Naive thymus-derived CD4-positive, alpha-beta T cell (primary cell): ENCODE results near the gene KHK. TPM values are rescaled to one million over a fixed set of nuclear protein-coding genes. Genes with fewer than 3 reads are reported as not detected.

Source experiments
- ATAC-seq: fragments of 150-1000 bp; cut with Tn5 transposase; 2 replicates; pipeline ENCODE4 v1.10.0; 2021; ENCODE audit warnings: mild to moderate bottlenecking, moderate library complexity
- CTCF ChIA-PET: fragments of 350-600 bp; sonication (Branson Sonifier 250); formaldehyde crosslinking; loops from one replicate; lab custom pipeline; 2021; ENCODE audit warnings: antibody characterized with exemption; lab: Charles Lee
- POLR2A ChIA-PET: fragments of 350-600 bp; sonication (Branson Sonifier 250); formaldehyde crosslinking; loops from one replicate; lab custom pipeline; 2021; ENCODE audit warnings: antibody characterized with exemption, inconsistent platforms; lab: Charles Lee
- DNase-seq, 9 donors: peaks; one replicate each; pipeline versions ENCODE4 v3.0.0 to v3.0.0-alpha.2; 2020 to 2022; ENCODE audit warnings: mixed read lengths in 1 of 9
- H3K27ac ChIP-seq: one replicate; pipeline ENCODE4 v1.7.0; 2013; ENCODE audit warnings: mild to moderate bottlenecking, low read depth, low read length, moderate library complexity
- H3K27me3 ChIP-seq, 2 donors: one replicate each; pipeline ENCODE4 v1.7.0; 2013; ENCODE audit warnings: low read length in 2 of 2, mild to moderate bottlenecking in 2 of 2, moderate library complexity in 2 of 2; ENCODE audit not compliant: control insufficient read depth in 2 of 2, insufficient read depth in 2 of 2
- H3K36me3 ChIP-seq, 3 experiments: 1 replicate in 2 of 3; 2 replicates in 1 of 3; pipeline ENCODE4 v1.7.0; 2013; ENCODE audit warnings: low read length in 3 of 3, mild to moderate bottlenecking in 3 of 3, moderate library complexity in 1 of 3; ENCODE audit not compliant: insufficient read depth in 3 of 3, control insufficient read depth in 2 of 3
- H3K4me1 ChIP-seq, 2 donors: one replicate each; pipeline ENCODE4 v1.7.0; 2013; ENCODE audit warnings: low read length in 2 of 2, mild to moderate bottlenecking in 2 of 2, moderate library complexity in 1 of 2; ENCODE audit not compliant: control insufficient read depth in 2 of 2, insufficient read depth in 2 of 2
- H3K4me3 ChIP-seq: 2 replicates; pipeline ENCODE4 v1.7.0; 2013; ENCODE audit warnings: mild to moderate bottlenecking, low read length
- H3K9me3 ChIP-seq, 3 experiments: 1 replicate in 2 of 3; 2 replicates in 1 of 3; pipeline ENCODE4 v1.7.0; 2013; ENCODE audit warnings: low read length in 3 of 3; ENCODE audit not compliant: control insufficient read depth in 2 of 3
- H3K27ac Mint-ChIP-seq, 9 donors: one replicate each; pipeline ENCODE4 v1.8.0; 2020 to 2022; ENCODE audit warnings: mixed read lengths in 9 of 9, mild to moderate bottlenecking in 8 of 9, moderate library complexity in 5 of 9, inconsistent platforms in 2 of 9
- H3K27me3 Mint-ChIP-seq, 5 donors: one replicate each; pipeline ENCODE4 v1.8.0; 2021 to 2022; ENCODE audit warnings: mixed read lengths in 5 of 5, mild to moderate bottlenecking in 1 of 5
- H3K36me3 Mint-ChIP-seq, 5 donors: one replicate each; pipeline ENCODE4 v1.8.0; 2020 to 2022; ENCODE audit warnings: mixed read lengths in 5 of 5, mild to moderate bottlenecking in 3 of 5, inconsistent platforms in 1 of 5
- H3K4me1 Mint-ChIP-seq, 7 donors: one replicate each; pipeline ENCODE4 v1.8.0; 2020 to 2022; ENCODE audit warnings: mixed read lengths in 7 of 7, mild to moderate bottlenecking in 3 of 7, inconsistent platforms in 1 of 7
- H3K4me3 Mint-ChIP-seq, 10 donors: one replicate each; pipeline ENCODE4 v1.8.0; 2020 to 2022; ENCODE audit warnings: mild to moderate bottlenecking in 10 of 10, mixed read lengths in 10 of 10, moderate library complexity in 6 of 10, inconsistent platforms in 2 of 10
- H3K9me3 Mint-ChIP-seq, 11 donors: one replicate each; pipeline ENCODE4 v1.8.0; 2020 to 2022; ENCODE audit warnings: mixed read lengths in 11 of 11, mild to moderate bottlenecking in 4 of 11, inconsistent platforms in 1 of 11, moderate library complexity in 1 of 11
- intact Hi-C, 2 donors: fragments of 100-400 bp; cut with micrococcal nuclease; formaldehyde crosslinking; loops; one replicate each; pipeline ENCODE4 v1.15.1; 2023
- polyA plus RNA-seq, 2 donors: library from polyadenylated mRNA; unstranded; fragments of 300-500 nt; fragmentation: Illumina TruSeq; gene quantifications; one replicate each; pipeline ENCODE4 v1.2.3, GENCODE V29; 2021
- total RNA-seq, 6 experiments: library from RNA in 5 of 6; stranded (reverse) in 5 of 6; gene quantifications; 1 replicate in 5 of 6; 2 replicates in 1 of 6; pipeline ENCODE4 v1.2.3 and lab custom pipeline; 2021 to 2026

KHK gene
- total and polyA plus RNA-seq, 7 experiments from 2014 or later, result 5.8 to 13.8 (median 7.6) TPM

- no peaks in the 10 kb centered on the region for H3K27me3 ChIP-seq
- Mint-ChIP-seq H3K4me1 (peaks cover 9 to 20% (median 14%) of the 10 kb centered on the region in 7 donors), H3K27me3 (no peaks in the 10 kb centered on the region), H3K9me3 (no peaks in the 10 kb centered on the region), H3K36me3 (no peaks in the 10 kb centered on the region), H3K4me3 (no peak overlapping the region), H3K27ac (peak overlapping the region in 1 of 9 donors; percentile 62)
- POLR2A ChIA-PET, result no interaction called here
- H3K4me1 ChIP-seq, result peaks cover 0 to 4% of the 10 kb centered on the region in 2 donors
- H3K4me3 ChIP-seq, result no peak overlapping the region
- CTCF ChIA-PET, result no interaction called here
- intact Hi-C loops, result no loop called here
- no peak overlapping the region for H3K27ac ChIP-seq
- no peaks in the 10 kb centered on the region for H3K36me3 ChIP-seq
- no peak for DNase-seq
- no peak for ATAC-seq
- H3K9me3 ChIP-seq, result no peaks in the 10 kb centered on the region
Measured at GRCh38 chr2:27094353-27094984, 7.9 kb downstream of the KHK start.

DNA sequence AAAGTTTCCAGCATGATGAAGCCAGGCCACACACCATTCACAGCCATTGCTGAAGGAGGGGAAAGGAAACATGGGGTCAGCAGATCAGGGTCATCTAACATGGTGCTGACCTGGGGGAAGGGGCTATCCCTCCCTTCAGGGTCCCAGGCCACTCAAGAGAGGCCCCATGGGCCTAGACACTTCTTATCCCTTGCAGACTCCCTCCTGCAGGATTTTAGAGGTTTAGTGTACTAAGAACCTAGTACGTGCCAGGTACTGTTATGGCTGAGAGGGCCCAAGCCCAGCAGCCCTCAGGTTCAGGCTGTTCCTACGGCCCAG, 8.8 kb downstream of the KHK start:
- intact Hi-C loops, result no loop called here
- H3K4me3 ChIP-seq, result no peak overlapping the region
- ATAC-seq, result no peak
- POLR2A ChIA-PET, result interaction anchor here (2.9 kb wide), 1 partner anchor 9 kb away, joined by 18 read pairs; the partner anchor contains the start of gene KHK
- no peaks in the 10 kb centered on the region for H3K9me3 Mint-ChIP-seq
- CTCF ChIA-PET, result interaction anchor here (1.3 kb wide), 1 partner anchor 18 kb away, joined by 3 read pairs; no protein-coding TSS in a partner anchor
- H3K36me3 Mint-ChIP-seq, result no peaks in the 10 kb centered on the region
- no peak for DNase-seq
- H3K27ac Mint-ChIP-seq, result no peak overlapping the region
- no peaks in the 10 kb centered on the region for H3K27me3 ChIP-seq
- no peaks in the 10 kb centered on the region for H3K27me3 Mint-ChIP-seq
- H3K36me3 ChIP-seq, result no peaks in the 10 kb centered on the region
- H3K4me1 Mint-ChIP-seq, result peaks cover 9 to 16% (median 11%) of the 10 kb centered on the region in 7 donors
- no peaks in the 10 kb centered on the region for H3K9me3 ChIP-seq
- peak overlapping the region in 5 of 10 donors; percentile 1 to 76 (median 67) for H3K4me3 Mint-ChIP-seq
- peaks cover 0 to 4% of the 10 kb centered on the region in 2 donors for H3K4me1 ChIP-seq
- H3K27ac ChIP-seq, result no peak overlapping the region

- Histone ChIP-seq H3K4me3 (peak overlapping the region; percentile 25), H3K4me1 (peaks cover 0 to 4% of the 10 kb centered on the region in 2 donors), H3K27me3 (no peaks in the 10 kb centered on the region), H3K27ac (no peak overlapping the region), H3K36me3 (no peaks in the 10 kb centered on the region), H3K9me3 (no peaks in the 10 kb centered on the region)
- H3K4me1 Mint-ChIP-seq, result peaks cover 9 to 16% (median 11%) of the 10 kb centered on the region in 7 donors
- intact Hi-C loops, result loop anchor here in 1 of 2 donors (1.0 kb wide), 1 partner anchor 10 kb away; the partner anchor contains the start of gene KHK
- H3K36me3 Mint-ChIP-seq, result no peaks in the 10 kb centered on the region
- CTCF ChIA-PET, result interaction anchor here (0.6 to 1.3 kb wide), 6 partner anchors 16 to 514 kb away, joined by 3 to 4 read pairs (median 3); no protein-coding TSS in a partner anchor
- POLR2A ChIA-PET, result interaction anchor here (0.6 to 2.9 kb wide), 4 partner anchors 9 to 175 kb away, joined by 3 to 18 read pairs (median 4); partner anchors contain the start of genes ABHD1 and KHK
- peak overlapping the region in 2 of 9 donors; percentile 25 to 41 for H3K27ac Mint-ChIP-seq
- DNase-seq, result peak in 4 of 9 donors; percentile 21 to 44 (median 39)
- H3K9me3 Mint-ChIP-seq, result no peaks in the 10 kb centered on the region
- peak overlapping the region in 9 of 10 donors; percentile 29 to 76 (median 67) for H3K4me3 Mint-ChIP-seq
- ATAC-seq, result peak; percentile 80
- H3K27me3 Mint-ChIP-seq, result no peaks in the 10 kb centered on the region
Measured at GRCh38 chr2:27095745-27096651, 9.4 kb downstream of the KHK start.

DNA sequence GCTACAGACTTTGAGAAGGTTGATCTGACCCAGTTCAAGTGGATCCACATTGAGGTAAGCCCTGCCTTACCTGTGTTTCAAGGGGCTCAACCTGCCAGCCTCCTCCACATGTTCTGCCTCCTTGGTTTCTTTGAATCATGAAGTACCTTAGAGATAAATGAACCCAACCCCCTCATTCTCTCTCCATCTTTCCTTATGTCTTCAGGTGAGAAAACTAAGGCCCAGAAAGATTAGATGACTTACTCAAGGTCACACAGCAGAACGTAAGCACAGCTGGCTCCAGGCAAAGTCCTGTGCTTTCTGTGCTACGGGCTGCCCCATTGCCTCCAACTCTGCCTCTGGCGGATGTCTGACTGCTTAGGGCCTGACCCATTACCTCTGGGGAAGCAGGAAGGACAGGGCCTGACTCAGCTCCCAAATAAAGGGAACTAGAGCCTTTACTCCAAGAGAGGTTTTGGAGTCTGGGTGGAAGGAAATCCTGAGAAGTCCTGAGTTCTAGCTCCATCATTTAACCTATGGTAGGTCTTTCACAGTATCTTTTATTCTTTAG, 10.3 kb downstream of the KHK start:
- no peaks in the 10 kb centered on the region for H3K9me3 Mint-ChIP-seq
- peaks cover 6 to 16% (median 11%) of the 10 kb centered on the region in 7 donors for H3K4me1 Mint-ChIP-seq
- H3K27ac ChIP-seq, result no peak overlapping the region
- peaks cover 0 to 4% of the 10 kb centered on the region in 2 donors for H3K4me1 ChIP-seq
- H3K4me3 Mint-ChIP-seq, result peak overlapping the region in 2 of 10 donors; percentile 67 to 73
- intact Hi-C loops, result loop anchor here in 1 of 2 donors (1.0 kb wide), 1 partner anchor 11 kb away; the partner anchor contains the start of gene KHK
- H3K27ac Mint-ChIP-seq, result peak overlapping the region in 1 of 9 donors; percentile 21
- peak; percentile 26 for ATAC-seq
- no peak overlapping the region for H3K4me3 ChIP-seq
- no peaks in the 10 kb centered on the region for H3K9me3 ChIP-seq
- CTCF ChIA-PET, result interaction anchor here (0.5 to 1.7 kb wide), 7 partner anchors 10 to 206 kb away, joined by 3 to 12 read pairs (median 3); partner anchors contain the start of gene KHK
- H3K27me3 Mint-ChIP-seq, result no peaks in the 10 kb centered on the region
- no peak for DNase-seq
- H3K27me3 ChIP-seq, result no peaks in the 10 kb centered on the region
- POLR2A ChIA-PET, result interaction anchor here (0.6 to 2.9 kb wide), 4 partner anchors 8 to 175 kb away, joined by 3 to 18 read pairs (median 4); partner anchors contain the start of genes ABHD1 and KHK
- no peaks in the 10 kb centered on the region for H3K36me3 ChIP-seq
- H3K36me3 Mint-ChIP-seq, result no peaks in the 10 kb centered on the region

- Mint-ChIP-seq H3K4me1 (peaks cover 6 to 16% (median 11%) of the 10 kb centered on the region in 7 donors), H3K27me3 (no peaks in the 10 kb centered on the region), H3K27ac (no peak overlapping the region), H3K36me3 (no peaks in the 10 kb centered on the region), H3K9me3 (no peaks in the 10 kb centered on the region), H3K4me3 (no peak overlapping the region)
- ATAC-seq, result no peak
- peaks cover 0 to 4% of the 10 kb centered on the region in 2 donors for H3K4me1 ChIP-seq
- H3K36me3 ChIP-seq, result no peaks in the 10 kb centered on the region
- H3K9me3 ChIP-seq, result no peaks in the 10 kb centered on the region
- no peak for DNase-seq
- intact Hi-C loops, result no loop called here
- H3K27me3 ChIP-seq, result no peaks in the 10 kb centered on the region
- H3K27ac ChIP-seq, result no peak overlapping the region
- POLR2A ChIA-PET, result interaction anchor here (1.1 to 2.9 kb wide), 3 partner anchors 8 to 26 kb away, joined by 3 to 18 read pairs (median 6); partner anchors contain the start of genes ABHD1 and KHK
- CTCF ChIA-PET, result interaction anchor here (0.9 to 1.7 kb wide), 5 partner anchors 10 to 205 kb away, joined by 3 to 12 read pairs (median 4); partner anchors contain the start of gene KHK
- no peak overlapping the region for H3K4me3 ChIP-seq
Measured at GRCh38 chr2:27097341-27097740, 10.8 kb downstream of the KHK start.
